PC-9 (cell line): ENCODE measurements around the gene SH3GL3. TPM values are rescaled to one million over a fixed set of nuclear protein-coding genes. Genes with fewer than 3 reads are reported as not detected.

Experiments used
- BruUV-seq: library from RNA; stranded (reverse); fragments of 400-500 nt; replicated peaks from 2 replicates; lab custom pipeline; 2021; lab: Mats Ljungman, UMichigan
- CTCF ChIA-PET: fragments of 300-600 bp; sonication (Branson Sonifier 250); formaldehyde crosslinking; loops from one replicate; lab custom pipeline; 2022; ENCODE audit warnings: antibody characterized with exemption; lab: Charles Lee
- POLR2A ChIA-PET: fragments of 300-600 bp; sonication (Branson Sonifier 250); formaldehyde crosslinking; loops from one replicate; lab custom pipeline; 2022; ENCODE audit warnings: antibody characterized with exemption; ENCODE audit not compliant: unreplicated experiment; lab: Charles Lee
- DNase-seq, 2 experiments: peaks; one replicate each; pipeline versions ENCODE4 v3.0.0 to v3.0.0-alpha.2; 2015 to 2022; ENCODE audit warnings: mixed read lengths in 1 of 2
- H2AFZ ChIP-seq: fragments of 200-600 bp; sonication (generic); 2 replicates; pipeline ENCODE4 v1.8.1; 2017; ENCODE audit warnings: antibody characterized with exemption
- H3F3A ChIP-seq: fragments of 200-600 bp; sonication (generic); 2 replicates; pipeline ENCODE4 v1.8.1; 2017; ENCODE audit warnings: antibody characterized with exemption, mild to moderate bottlenecking, low read depth; ENCODE audit not compliant: insufficient read depth
- H3K27ac ChIP-seq: fragments of 200-600 bp; sonication (generic); 2 replicates; pipeline ENCODE4 v1.6.1; 2016; ENCODE audit warnings: mixed run types
- H3K27me3 ChIP-seq: fragments of 200-600 bp; sonication (generic); 2 replicates; pipeline ENCODE4 v1.6.1; 2016; ENCODE audit warnings: low read depth, mixed run types; ENCODE audit not compliant: insufficient read depth
- H3K36me3 ChIP-seq: fragments of 200-600 bp; sonication (generic); 2 replicates; pipeline ENCODE4 v1.6.1; 2016; ENCODE audit warnings: low read depth, mixed run types
- H3K4me1 ChIP-seq: fragments of 200-600 bp; sonication (generic); replicated peaks from 2 replicates; pipeline ENCODE4 v1.6.1; 2016; ENCODE audit warnings: mixed run types; ENCODE audit not compliant: insufficient read depth
- H3K4me2 ChIP-seq: fragments of 200-600 bp; sonication (generic); 2 replicates; pipeline ENCODE4 v1.6.1; 2017; ENCODE audit warnings: mixed run types
- H3K4me3 ChIP-seq: fragments of 200-600 bp; sonication (generic); 2 replicates; pipeline ENCODE4 v1.6.1; 2016; ENCODE audit warnings: mixed run types
- H3K79me2 ChIP-seq: fragments of 200-600 bp; sonication (generic); 2 replicates; pipeline ENCODE4 v1.6.1; 2017; ENCODE audit warnings: low read depth, mixed run types
- H3K9me2 ChIP-seq: fragments of 200-600 bp; sonication (generic); 2 replicates; pipeline ENCODE4 v1.8.1; 2017; ENCODE audit warnings: mild to moderate bottlenecking; ENCODE audit not compliant: insufficient read depth
- H3K9me3 ChIP-seq: fragments of 200-600 bp; sonication (generic); 2 replicates; pipeline ENCODE4 v1.8.1; 2016; ENCODE audit warnings: low read depth; ENCODE audit not compliant: insufficient read depth
- H4K20me1 ChIP-seq: fragments of 200-600 bp; sonication (generic); 2 replicates; pipeline ENCODE4 v1.8.1; 2017; ENCODE audit not compliant: insufficient read depth
- CTCF ChIP-seq: fragments of 200-600 bp; sonication (generic); conservative IDR thresholded peaks from 2 replicates; pipeline ENCODE4 v1.6.1; 2017; ENCODE audit warnings: mixed run types, antibody characterized with exemption, mild to moderate bottlenecking, moderate library complexity
- EZH2 ChIP-seq: fragments of 200-600 bp; sonication (generic); IDR thresholded peaks from 2 replicates; pipeline ENCODE4 v1.8.0; 2017; ENCODE audit warnings: antibody characterized with exemption, low read depth
- intact Hi-C: fragments of 100-400 bp; cut with micrococcal nuclease; formaldehyde crosslinking; loops from one replicate; pipeline ENCODE4 v1.10.0; 2022; ENCODE audit not compliant: unreplicated experiment
- total RNA-seq: library from RNA; stranded (reverse); gene quantifications from 2 replicates; pipeline ENCODE4 v1.2.3, GENCODE V29; 2021

Gene SH3GL3
- total RNA-seq, 1 experiment from 2014 or later: 0.22 TPM

GRCh38 chr15:83556754-83557153, 109.6 kb downstream of the SH3GL3 start:
- Histone ChIP-seq H3F3A (no peaks in the 10 kb centered on the region), H3K4me2 (no peak overlapping the region), H3K9me2 (no peaks in the 10 kb centered on the region), H4K20me1 (no peaks in the 10 kb centered on the region), H3K4me3 (no peak overlapping the region), H2AFZ (no peak overlapping the region), H3K27me3 (no peaks in the 10 kb centered on the region), H3K27ac (no peak overlapping the region), H3K79me2 (no peaks in the 10 kb centered on the region), H3K36me3 (no peaks in the 10 kb centered on the region), H3K4me1 (no peaks in the 10 kb centered on the region), H3K9me3 (peaks cover 7% of the 10 kb centered on the region; the same call in 1 of the 2 replicates)
- CTCF ChIA-PET: no interaction called here
- intact Hi-C loops: loop anchor here (5.0 kb wide), 1 partner anchor 174 kb away; no protein-coding TSS in a partner anchor
- TF ChIP-seq CTCF (no peak), EZH2 (no peak)
- no peak for DNase-seq
- POLR2A ChIA-PET: interaction anchor here (0.5 kb wide), 1 partner anchor 8 kb away, joined by 3 read pairs; no protein-coding TSS in a partner anchor
- BruUV-seq: no TSS peak

GRCh38 chr15:83558146-83558545, 111.0 kb downstream of the SH3GL3 start:
- H2AFZ ChIP-seq: no peak overlapping the region
- ChIA-PET POLR2A (no interaction called here), CTCF (interaction anchor here (1.0 kb wide), 1 partner anchor 119 kb away, joined by 3 read pairs; no protein-coding TSS in a partner anchor)
- intact Hi-C loops: loop anchor here (5.0 kb wide), 1 partner anchor 176 kb away; no protein-coding TSS in a partner anchor
- no peaks in the 10 kb centered on the region for H3K27me3 ChIP-seq
- no peaks in the 10 kb centered on the region for H3K79me2 ChIP-seq
- no peak for TF ChIP-seq CTCF
- H3K36me3 ChIP-seq: no peaks in the 10 kb centered on the region
- no peaks in the 10 kb centered on the region for H3F3A ChIP-seq
- no peak overlapping the region for H3K27ac ChIP-seq
- H3K4me2 ChIP-seq: no peak overlapping the region
- H3K4me3 ChIP-seq: no peak overlapping the region
- no peaks in the 10 kb centered on the region for H4K20me1 ChIP-seq
- H3K9me3 ChIP-seq: peaks cover 7% of the 10 kb centered on the region; the same call in 1 of the 2 replicates
- no TSS peak for BruUV-seq
- no peaks in the 10 kb centered on the region for H3K4me1 ChIP-seq
- no peaks in the 10 kb centered on the region for H3K9me2 ChIP-seq
- no peak for DNase-seq

GRCh38 chr15:83559310-83559966, 112.3 kb downstream of the SH3GL3 start:
- Histone ChIP-seq H3K79me2 (no peaks in the 10 kb centered on the region), H3K4me2 (no peak overlapping the region), H3K9me3 (peaks cover 5% of the 10 kb centered on the region; the same call in 1 of the 2 replicates), H3K36me3 (no peaks in the 10 kb centered on the region), H3K4me1 (no peaks in the 10 kb centered on the region), H3K4me3 (no peak overlapping the region), H3K27me3 (no peaks in the 10 kb centered on the region), H3K9me2 (no peaks in the 10 kb centered on the region), H3K27ac (no peak overlapping the region), H4K20me1 (no peaks in the 10 kb centered on the region), H2AFZ (no peak overlapping the region), H3F3A (no peaks in the 10 kb centered on the region)
- intact Hi-C loops: loop anchor here (1.0 to 5.0 kb wide), 4 partner anchors 121 to 548 kb away; partner anchors contain the start of gene C15orf40
- DNase-seq: peak; percentile 47 to 49
- TF ChIP-seq CTCF (peak; percentile 88), EZH2 (no peak)
- no TSS peak for BruUV-seq
- ChIA-PET CTCF (no interaction called here), POLR2A (no interaction called here)
